HG02885 (cell line): ENCODE data around the gene PTPN13.

Experiments
- ATAC-seq: cut with Tn5 transposase; IDR thresholded peaks from one replicate; pipeline ENCODE4 v1.9.1; 2021; ENCODE audit warnings: mild to moderate bottlenecking; ENCODE audit not compliant: unreplicated experiment, poor library complexity

PTPN13 gene

GRCh38 chr4:86593688-86594558 lies at the start of gene PTPN13:
PTPN13 (plus strand) TSS chr4:86594315; CDS start chr4:86635257, 40,942 bp downstream.
- peak; percentile 98 for ATAC-seq

- ATAC-seq = no peak
Observed at GRCh38 chr4:86547140-86547539, 47.0 kb upstream of the PTPN13 start.

GRCh38 chr4:86549163-86549788 lies 44.8 kb upstream of the PTPN13 start:
- no peak for ATAC-seq

- no peak for ATAC-seq
Observed at GRCh38 chr4:86551387-86551786, 42.7 kb upstream of the PTPN13 start.

GRCh38 chr4:86554646-86555045 lies 39.5 kb upstream of the PTPN13 start:
- no peak for ATAC-seq

GRCh38 chr4:86556791-86557415 lies 37.2 kb upstream of the PTPN13 start:
- peak; percentile 41 for ATAC-seq

- ATAC-seq = peak; percentile 96
Observed at GRCh38 chr4:86557526-86557925, 36.6 kb upstream of the PTPN13 start.

GRCh38 chr4:86558258-86558657 lies 35.9 kb upstream of the PTPN13 start:
- no peak for ATAC-seq

GRCh38 chr4:86558797-86559196 lies 35.3 kb upstream of the PTPN13 start:
- ATAC-seq = no peak

GRCh38 chr4:86560447-86560846 lies 33.7 kb upstream of the PTPN13 start:
- ATAC-seq = no peak

- no peak for ATAC-seq
Observed at GRCh38 chr4:86561256-86561655, 32.9 kb upstream of the PTPN13 start.

- no peak for ATAC-seq
Observed at GRCh38 chr4:86563416-86563815, 30.7 kb upstream of the PTPN13 start.

- ATAC-seq = peak; percentile 57
Observed at GRCh38 chr4:86564795-86565194, 29.3 kb upstream of the PTPN13 start.

- ATAC-seq = no peak
Observed at GRCh38 chr4:86565651-86566050, 28.5 kb upstream of the PTPN13 start.

- ATAC-seq = peak; percentile 63
Observed at GRCh38 chr4:86569103-86569870, 24.8 kb upstream of the PTPN13 start.

GRCh38 chr4:86579941-86580340 lies 14.2 kb upstream of the PTPN13 start:
- ATAC-seq = no peak

GRCh38 chr4:86582410-86582809 lies 11.7 kb upstream of the PTPN13 start:
- ATAC-seq = no peak

GRCh38 chr4:86586160-86586572 lies 7.9 kb upstream of the PTPN13 start:
- ATAC-seq = no peak

- no peak for ATAC-seq
Observed at GRCh38 chr4:86586626-86587380, 7.3 kb upstream of the PTPN13 start.
